Effector CD8-positive, alpha-beta T cell (primary cell): Measurements from ENCODE around the gene HOXA13.
A peak's percentile ranks its signal among the peaks of the same experiment; 100 is the strongest.

ENCODE experiments used
- DNase-seq: peaks from one replicate; lab custom pipeline; 2025; lab: John Stamatoyannopoulos, UW

HOXA13 gene

DNA sequence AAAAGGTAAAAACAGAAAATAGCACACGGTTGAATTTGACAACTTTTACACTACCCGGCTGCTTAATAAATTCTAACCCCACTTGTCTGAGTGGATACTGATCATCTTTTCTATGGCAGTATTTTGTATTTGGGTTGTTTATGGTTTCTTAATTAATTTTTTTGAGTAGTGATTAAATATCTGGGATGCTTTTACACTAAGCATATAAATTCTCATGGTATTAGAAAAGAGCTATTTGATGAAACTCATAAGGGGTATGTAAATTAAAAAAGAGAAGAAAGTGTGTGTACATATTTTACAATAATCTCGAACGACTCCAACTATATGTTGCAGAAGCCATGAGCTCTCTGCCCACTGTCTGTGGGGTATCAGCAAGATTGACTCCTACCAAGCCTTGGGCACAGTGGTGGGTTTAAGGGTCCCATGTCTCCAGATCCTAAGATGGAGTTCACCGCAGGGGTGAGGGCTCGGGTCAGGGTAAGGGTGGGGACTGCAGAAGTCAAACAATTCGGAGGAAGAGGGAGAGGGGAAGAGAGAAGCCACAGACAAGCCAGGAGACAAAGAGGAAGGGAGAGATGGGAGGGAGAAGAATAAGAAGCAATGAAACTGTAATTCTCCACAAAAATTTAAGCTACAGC lies 7.6 kb upstream of the HOXA13 start:
- DNase-seq: no peak

DNA sequence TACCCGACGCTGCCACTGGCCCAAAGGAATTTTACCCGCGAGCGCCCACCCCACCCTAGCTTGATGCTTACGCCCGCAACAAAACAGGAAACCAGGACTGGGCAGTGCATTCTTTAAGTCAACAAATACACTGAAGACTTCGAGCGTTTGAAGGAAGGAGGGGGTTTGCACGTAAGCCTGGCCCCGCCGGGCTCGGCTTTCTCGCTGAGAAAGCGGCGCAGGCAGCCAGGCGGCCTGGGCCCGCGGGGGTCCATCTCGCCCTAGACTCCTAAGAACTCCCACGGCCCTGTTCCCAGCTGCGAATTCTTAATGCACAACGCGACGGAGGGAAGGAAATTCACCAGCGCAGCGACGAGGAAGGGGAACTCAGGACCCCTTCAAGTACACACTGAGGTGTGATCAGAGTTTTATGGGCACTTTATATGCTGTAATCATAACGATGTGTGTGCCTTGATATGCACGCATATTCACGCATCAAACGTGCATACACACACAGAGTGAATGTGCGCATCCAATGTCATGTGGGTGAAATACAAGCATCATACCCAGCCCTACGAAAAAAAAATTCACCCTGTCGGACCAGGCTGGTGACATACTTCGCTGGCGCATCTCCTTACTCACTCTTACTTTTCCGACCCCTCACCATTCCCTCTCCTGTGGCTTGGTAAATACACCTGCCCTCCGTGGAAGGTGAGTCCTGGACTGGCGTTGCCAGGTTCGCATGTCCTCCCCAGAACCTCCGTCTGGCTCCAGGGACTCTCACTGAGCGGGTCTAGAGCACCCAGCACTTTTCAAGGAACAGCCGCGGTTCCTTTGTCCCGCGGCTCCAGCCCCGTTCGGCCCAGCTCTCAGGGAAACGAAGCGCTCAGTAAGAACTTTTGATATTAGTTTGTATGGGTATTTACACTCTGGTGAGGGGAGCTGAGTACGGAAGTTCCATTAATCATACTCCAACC lies 5.7 kb upstream of the HOXA13 start:
- DNase-seq: no peak

DNA sequence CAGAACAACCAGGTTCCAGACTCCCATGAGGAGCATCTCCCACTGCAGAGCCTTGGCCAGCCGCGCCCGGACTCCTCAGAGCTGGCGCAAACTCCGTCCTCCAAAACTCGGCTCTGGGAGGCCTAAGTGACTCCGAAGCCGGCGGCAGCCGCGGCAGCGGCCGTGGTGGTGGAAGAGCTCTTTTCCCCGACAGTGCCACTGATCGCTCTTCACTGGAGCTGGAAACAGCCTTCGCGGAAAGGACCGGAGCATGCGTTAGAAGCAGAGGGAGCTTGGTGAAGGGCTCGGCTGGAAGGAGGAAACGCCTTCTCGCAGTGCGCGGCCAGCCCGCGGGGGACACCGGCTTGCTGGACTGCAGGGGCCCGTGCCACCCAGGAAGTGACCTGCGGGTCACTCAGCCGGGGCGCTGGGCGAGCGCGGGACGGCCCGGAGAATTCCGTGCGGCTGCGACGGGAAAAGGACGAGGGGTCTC lies 5.0 kb upstream of the HOXA13 start:
- DNase-seq: no peak

DNA sequence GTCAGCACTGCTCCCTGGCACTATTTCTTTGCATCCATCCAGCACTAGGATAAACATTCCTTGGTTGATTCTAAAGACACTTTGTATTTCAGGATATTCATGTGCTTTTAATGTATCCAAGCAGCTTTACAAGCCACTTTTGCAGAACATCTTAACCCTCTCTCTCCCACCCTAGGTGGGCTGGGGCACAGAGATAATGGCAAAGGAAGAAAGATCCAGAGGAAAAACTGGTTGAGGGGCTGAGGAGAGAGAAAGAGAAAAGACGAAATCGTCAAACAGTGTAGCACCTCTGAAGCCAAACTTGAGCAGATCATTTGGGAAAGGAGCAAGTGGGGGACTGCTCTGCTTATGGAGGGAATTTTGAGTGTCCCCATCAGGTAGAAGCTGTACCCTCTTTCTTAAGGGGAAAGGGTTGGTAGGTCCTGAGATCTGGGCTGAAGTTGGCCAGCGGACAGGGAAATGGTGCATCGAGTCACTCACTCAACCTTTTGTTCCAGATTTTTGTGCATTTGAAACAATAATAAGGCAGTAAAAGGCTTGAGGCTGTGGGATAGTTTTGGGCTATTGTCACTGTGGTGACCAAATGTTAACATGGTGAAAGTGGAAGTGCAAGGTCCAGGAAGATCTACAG lies 4.2 kb upstream of the HOXA13 start:
- DNase-seq: no peak

DNA sequence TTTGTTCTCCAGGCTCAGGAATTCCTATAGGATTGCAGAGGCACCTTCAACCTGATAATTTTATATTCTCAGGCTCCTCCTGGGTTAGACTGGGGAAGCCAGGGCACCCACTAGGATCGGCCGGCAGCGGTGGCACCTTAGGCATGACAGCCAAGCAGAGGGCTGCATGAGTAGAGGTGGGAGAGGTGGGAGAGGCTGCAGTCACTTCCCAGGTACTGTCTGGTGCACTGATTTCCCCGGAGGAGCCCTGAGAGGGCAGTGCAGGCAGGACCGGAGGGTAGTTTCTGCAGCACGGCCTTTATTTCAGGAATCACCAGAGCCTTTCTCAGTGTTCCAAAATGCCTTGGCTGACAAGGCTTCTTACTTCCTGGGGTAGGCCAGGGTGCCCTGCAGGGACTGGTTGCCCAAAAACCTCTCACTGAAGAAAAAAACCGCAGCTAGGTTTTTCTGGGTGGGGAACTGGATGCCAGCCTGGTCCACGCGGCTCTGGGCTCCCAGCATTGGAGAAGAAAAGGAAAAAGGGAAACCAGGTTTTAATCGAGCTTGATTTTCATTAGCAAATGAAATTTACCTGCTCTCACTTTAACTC lies 3.6 kb upstream of the HOXA13 start:
- DNase-seq: no peak

DNA sequence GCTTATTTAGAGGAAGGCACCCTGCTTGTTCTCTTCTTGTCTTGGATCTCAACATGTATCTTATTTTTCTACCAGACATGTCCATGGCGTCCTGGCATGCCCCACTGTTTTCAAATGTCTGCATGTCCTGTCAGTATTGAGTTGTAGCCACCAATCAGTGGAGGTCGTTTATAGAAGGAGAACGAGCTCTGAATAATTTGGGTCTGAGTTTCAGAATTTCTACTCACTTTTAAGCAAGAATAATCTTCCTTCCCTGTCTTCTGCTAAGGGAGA lies 2.9 kb upstream of the HOXA13 start:
- no peak for DNase-seq

DNA sequence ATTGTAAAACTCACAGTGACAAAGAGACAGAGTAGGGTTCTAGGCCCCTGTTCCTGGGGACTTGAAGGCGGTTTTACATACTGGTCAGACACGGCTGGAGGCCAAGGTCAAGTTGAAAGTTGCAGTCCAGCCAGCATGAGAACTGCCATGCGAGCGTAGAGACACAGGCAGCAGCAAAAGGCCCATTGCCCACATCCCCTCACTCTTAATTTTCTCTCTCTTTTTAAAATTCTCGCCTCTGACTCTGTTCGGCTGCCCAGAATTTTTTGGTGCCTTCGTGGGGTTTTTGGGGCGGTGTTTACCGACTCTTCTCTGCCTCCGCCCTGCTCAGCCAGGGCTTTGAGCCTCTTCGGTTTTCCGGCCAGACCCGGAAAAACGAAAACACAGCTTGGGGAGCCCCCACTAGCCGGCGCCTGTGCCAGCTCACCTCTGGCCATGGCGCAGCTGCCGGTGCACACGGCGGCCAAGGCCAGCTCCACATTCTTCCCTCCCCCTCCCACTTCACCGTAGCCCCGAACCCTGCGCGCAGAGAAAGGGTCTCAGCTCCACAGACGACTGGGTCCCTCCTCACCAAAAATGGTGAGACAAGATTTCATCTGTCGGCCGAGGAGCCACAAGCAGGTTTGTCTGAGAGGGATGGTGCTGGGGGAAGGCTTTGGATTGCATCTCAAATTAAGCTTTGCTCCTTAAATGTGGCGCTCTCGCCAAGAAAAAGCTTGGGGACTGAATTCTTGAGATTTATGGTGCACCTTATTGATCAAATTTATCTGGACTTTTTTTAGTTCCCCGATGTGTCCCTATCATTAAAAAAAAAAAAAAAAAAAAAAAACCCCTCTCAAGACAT lies 2.3 kb upstream of the HOXA13 start:
- DNase-seq: no peak

DNA sequence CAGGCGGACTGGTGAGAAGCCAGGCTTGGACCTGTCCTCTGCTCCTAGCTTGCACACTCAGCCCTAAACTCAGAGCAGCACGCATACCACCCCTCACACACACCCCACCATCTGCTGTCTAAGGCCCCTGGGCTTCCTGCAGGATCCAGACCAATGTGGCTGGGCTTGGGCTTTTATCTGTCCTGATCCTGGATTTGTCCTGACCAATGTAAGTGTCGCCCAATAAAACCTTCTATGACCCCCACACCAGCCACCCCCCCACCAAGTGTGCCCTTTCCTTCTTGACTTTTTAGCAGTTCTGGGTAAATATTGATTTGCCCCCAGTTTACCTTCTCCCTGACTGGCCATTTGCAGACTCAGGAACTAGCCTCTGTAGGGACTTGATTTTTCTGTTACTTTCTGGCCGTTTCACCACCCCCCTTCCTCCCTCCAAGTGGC lies 1.7 kb upstream of the HOXA13 start:
- no peak for DNase-seq

DNA sequence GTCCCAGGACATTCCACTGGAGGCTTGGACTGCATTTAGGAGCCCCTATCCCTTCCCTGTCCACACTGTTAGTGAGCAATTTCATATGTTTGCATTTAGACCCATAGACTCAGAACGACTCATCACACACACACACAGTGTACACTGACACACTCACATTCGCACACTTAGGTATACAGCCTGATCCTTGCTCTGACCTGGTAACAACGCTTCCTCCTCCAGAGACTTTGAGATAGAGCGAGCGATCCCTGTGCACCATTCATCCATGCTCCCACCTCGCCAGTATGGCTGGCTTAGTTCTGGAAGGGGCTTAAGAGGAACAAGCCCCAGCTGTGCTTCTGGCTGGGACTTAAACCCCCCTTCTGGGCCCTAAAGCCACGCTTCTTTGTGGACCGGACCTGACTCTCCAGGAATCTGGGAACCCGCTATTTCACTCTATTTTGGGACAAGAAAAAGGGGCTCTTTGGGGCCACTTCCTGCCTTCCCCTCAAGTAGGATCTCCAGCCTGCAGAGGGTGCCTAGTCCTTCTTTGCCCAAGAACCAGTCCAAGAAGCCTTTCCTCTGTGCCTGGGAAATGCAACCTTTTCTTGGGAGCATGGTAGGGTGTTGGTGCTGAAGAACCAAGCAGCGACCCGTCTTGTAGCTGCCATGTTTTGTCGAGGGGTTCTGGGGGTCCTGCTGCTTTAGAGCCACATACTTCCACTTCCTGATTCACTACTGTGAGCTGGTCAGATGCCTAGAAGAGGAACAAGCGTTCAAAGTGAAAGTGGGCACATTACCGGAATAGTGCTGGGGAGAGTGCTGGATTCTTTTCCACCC lies 1.1 kb upstream of the HOXA13 start:
- DNase-seq: no peak

DNA sequence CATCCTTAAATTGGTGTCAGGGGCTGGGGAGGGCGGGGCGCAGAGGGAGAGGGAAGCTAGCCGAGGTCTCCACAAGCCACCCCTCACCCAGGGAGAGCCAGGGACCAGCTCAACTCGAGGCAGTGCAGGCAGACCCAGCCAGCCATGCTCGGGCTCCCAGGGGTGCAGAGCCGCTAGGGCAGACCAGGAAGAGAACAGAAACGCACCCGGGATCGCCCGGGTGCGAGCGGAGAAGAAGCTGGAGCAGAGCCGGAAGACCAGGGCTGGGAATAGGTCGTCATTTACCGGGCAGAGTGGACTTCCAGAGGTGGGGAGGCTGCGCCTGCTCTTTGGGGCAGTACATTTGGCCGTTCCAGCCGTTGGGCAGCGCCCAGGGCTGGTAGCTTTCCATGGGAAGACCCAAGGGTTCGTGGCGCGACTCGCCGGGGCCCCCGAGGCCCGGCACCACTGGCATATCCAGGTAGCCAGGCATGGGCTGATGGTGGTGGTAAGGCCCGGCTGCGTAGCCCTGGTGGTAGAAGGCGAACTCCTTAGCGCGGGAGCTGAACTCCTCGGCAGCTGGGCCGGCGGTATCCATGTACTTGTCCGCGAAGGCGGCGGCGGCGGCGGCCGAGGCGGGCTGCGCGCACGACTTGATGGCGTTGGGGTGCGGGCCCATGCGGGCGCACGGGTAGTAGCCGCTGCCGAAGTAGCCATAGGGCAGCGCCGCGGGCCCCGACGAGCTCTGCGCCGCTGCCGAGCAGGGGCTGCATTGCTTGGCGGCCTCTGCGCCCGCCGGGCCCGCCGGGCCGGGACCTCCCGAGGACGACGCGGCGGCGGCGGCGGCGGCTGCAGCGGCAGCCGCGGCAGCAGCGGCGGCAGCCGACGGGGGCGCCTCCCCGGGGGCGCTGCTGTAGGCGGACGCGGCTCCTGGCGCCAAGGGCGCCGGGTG lies 755 bp downstream of the HOXA13 start:
- DNase-seq: no peak

DNA sequence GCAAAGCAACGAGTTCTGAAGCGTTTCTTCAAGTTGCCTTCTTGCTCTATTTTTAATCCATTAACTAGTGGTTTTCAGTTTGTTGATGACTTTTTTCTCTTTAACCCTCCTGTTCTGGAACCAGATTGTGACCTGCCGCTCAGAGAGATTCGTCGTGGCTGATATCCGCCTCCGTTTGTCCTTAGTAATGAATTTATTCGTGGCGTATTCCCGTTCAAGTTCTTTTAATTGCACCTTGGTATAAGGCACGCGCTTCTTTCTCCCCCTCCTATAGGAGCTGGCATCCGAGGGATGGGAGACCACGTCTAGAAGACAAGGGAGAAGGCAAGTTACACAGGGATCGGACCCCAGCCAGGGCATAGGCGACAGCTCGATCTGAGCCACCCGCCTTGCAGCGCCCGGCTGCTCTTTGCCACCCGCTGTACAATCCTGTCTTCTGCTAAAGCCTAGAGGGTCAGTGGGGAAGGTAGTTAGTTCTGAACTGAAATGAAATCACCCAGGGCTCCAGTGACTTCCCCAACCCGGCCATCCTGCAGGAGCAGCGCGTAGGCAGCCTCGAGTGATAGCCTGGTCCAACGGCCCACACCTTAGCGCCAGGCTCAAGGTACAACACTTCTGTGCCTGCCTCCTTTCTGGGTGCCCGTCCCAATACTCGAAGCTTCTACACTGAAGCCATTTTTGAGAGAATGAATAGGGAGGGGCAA lies 1.6 kb downstream of the HOXA13 start:
- DNase-seq: no peak

DNA sequence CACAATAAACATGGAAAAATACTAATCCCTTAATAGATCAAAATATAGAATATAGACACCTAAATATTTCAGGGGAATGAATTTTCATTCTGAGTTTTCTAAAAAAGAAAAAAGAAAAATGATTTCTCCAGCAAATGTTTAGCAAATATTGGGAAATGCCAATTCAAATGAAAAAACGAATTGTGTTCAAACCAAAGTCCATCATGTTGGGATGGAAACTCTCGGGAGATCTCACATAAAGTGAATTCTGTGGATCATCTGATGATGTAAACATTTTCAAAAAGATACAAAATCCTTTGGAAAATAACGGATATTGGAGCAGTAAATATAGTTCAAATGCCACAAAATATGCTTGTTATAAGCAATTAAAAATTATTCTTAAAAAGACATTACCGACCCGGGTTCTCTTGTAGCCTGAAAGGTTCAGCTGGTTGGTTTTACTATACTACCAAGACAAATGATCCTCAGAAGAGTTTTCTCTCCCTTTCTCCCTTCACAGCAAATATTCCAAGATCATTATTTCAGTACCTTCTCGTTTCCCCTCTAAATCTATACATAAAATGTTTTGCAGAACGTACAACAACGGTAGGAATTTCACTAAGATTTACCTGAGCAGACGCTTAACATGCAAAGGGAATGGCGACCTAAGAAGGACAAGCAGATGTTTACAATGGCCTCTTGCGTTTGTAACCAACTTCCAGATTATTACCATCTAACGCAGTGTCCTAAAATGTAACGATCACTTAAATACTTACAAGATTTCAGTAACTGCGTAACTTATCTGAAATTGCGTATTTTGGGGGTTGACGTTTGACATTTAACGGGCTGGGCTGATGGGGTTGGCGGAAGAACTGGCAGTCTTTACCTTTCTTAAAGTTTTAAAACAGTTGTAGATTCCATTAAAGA lies 2.5 kb downstream of the HOXA13 start:
- no peak for DNase-seq

DNA sequence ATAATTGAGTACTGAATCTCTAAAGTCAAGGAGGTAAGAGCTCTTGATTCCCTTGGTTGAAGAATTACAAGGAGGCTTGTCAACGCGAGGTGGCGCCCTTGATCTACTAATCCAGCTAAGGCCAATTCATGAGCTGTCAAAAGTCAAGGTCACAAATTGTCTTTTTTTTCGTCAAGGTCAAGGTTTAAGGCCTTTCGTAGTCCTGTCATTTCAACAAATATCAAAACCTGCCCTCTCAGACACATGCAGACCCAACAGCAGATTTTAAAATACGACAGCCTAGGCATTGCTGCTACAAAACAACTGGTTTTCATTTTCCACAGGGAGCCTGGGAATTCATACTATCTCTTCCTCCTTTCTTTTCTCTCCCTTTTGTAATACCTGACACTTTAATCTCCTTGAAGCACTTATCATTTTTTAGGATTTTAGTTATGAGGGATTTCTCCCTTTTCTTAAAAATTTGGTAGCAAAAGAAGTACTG lies 3.6 kb downstream of the HOXA13 start:
- peak; percentile 76 for DNase-seq

DNA sequence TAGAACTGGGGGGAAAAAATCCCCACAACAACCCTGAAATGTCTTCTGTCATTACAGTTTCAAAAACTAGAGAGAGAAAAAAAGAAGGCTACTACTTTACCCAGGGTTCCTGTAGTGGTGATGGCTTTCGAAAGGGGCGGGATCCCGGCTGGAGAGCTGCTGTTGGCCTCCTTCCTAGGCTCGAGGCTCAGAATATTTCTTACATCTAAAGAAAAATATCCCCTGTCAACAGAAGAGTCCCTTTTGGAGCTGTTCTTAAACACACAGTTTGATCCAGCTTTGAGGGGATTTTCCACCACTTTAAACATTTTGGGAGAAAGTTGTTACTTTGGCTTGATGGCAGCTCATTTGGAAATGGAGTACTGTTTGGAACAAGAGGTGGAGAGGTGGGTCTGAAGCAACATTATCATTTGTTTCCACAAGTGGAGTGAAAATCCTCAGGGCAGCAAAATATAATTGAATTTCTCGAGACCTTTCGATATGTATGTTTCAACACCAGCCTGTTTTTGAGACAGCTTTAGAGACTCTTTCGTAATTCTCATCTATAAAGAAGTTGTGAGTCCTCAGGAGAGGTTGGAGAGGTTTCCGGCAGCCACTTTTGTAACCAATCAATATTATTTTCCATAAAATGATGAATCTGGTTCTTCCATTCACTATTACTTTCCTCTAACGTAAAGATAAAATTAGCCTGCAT lies 5.1 kb downstream of the HOXA13 start:
- DNase-seq: no peak

DNA sequence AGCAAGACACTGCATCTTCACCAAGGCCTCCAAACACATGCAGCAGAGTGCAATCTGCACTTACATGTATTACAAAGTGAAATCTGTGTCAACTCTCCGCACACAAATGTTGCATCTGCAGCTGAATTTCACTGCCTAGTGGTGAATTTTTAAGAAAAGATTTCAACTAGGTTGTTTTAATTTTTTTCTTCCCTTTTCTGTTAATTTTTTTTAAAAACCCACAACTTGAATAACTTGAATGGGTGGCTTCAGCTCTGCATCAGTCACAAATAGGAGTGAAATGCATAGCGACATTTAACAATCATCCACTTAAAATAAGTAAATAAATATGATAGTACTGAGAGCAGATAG lies 5.9 kb downstream of the HOXA13 start:
- DNase-seq: no peak

DNA sequence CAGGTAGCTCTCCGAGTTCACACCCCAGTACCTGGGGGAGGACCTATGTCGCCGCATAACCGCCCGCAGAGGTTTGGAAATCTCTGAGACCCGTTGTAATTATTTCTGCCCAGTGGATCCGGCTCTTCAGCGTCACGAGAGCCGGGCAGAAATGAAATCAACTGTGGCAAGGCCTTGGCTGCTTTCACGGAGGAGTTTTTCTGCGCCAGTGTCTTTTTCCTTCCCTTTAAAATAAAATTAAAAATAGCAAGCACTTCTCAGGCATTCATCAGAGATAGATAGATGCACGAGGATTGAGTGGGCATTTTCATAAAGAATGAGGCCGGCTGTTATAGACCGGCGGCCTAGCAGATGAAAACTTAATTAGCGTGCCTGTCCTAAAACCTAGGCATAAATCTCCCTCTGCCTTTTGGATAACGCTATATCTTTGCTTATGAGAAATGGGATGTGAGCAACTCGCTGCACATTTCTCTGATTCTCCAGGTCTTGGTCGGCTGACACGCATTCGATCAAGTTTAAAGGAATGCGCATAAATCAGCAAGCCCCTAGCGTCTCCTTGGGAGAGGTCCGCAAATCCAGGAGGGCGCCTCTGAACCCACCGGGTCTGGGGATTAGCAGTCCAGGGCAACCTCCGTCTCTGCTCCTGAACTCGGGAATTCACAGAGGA lies 6.4 kb downstream of the HOXA13 start:
- DNase-seq: no peak
